ENCODE data around the gene ACSL5. TPM values are rescaled to one million over a fixed set of nuclear protein-coding genes. Genes with fewer than 3 reads are reported as not detected.

Gene ACSL5
- total RNA-seq, 1 experiment from 2014 or later, result 63.6 TPM

GRCh38 chr10:112346774-112347173, 27.1 kb upstream of the ACSL5 start:
- Histone ChIP-seq H2AFZ (ENCODE audit: low read length) (no peak overlapping the region), H3K27ac (ENCODE audit: low read length) (no peak overlapping the region), H3K9me3 (ENCODE audit: low read length) (no peaks in the 10 kb centered on the region), H3K4me1 (ENCODE audit: low read length) (peaks cover 11% of the 10 kb centered on the region), H3K4me2 (ENCODE audit: low read depth, low read length, poor library complexity, severe bottlenecking) (no peak overlapping the region), H3K4me3 (ENCODE audit: low read length) (no peak overlapping the region), H3K36me3 (ENCODE audit: insufficient read depth, low read length) (no peaks in the 10 kb centered on the region), H3K79me2 (ENCODE audit: low read length) (no peaks in the 10 kb centered on the region), H3K27me3 (ENCODE audit: low read length) (no peaks in the 10 kb centered on the region), H4K20me1 (ENCODE audit: insufficient read depth, low read depth, low read length) (no peaks in the 10 kb centered on the region), H3K9me2 (replicated peaks; ENCODE audit: insufficient read depth, low read length) (no peaks in the 10 kb centered on the region), H3K9ac (ENCODE audit: low read length) (no peak overlapping the region)
- no peak for DNase-seq

- Histone ChIP-seq H3K9me2 (replicated peaks; ENCODE audit: insufficient read depth, low read length) (no peaks in the 10 kb centered on the region), H3K9me3 (ENCODE audit: low read length) (no peaks in the 10 kb centered on the region), H3K4me2 (ENCODE audit: low read depth, low read length, poor library complexity, severe bottlenecking) (no peak overlapping the region), H3K9ac (ENCODE audit: low read length) (no peak overlapping the region), H2AFZ (ENCODE audit: low read length) (no peak overlapping the region), H3K27me3 (ENCODE audit: low read length) (no peaks in the 10 kb centered on the region), H3K4me3 (ENCODE audit: low read length) (no peak overlapping the region), H3K4me1 (ENCODE audit: low read length) (peaks cover 11% of the 10 kb centered on the region), H3K27ac (ENCODE audit: low read length) (no peak overlapping the region), H3K79me2 (ENCODE audit: low read length) (no peaks in the 10 kb centered on the region), H4K20me1 (ENCODE audit: insufficient read depth, low read depth, low read length) (no peaks in the 10 kb centered on the region), H3K36me3 (ENCODE audit: insufficient read depth, low read length) (no peaks in the 10 kb centered on the region)
- no peak for DNase-seq
These were observed 25.9 kb upstream of the ACSL5 start for GRCh38 chr10:112347709-112348671.

- Histone ChIP-seq H3K27ac (ENCODE audit: low read length) (no peak overlapping the region), H3K79me2 (ENCODE audit: low read length) (no peaks in the 10 kb centered on the region), H3K4me1 (ENCODE audit: low read length) (peaks cover 11% of the 10 kb centered on the region), H4K20me1 (ENCODE audit: insufficient read depth, low read depth, low read length) (no peaks in the 10 kb centered on the region), H3K9ac (ENCODE audit: low read length) (no peak overlapping the region), H3K9me3 (ENCODE audit: low read length) (no peaks in the 10 kb centered on the region), H3K36me3 (ENCODE audit: insufficient read depth, low read length) (no peaks in the 10 kb centered on the region), H3K27me3 (ENCODE audit: low read length) (no peaks in the 10 kb centered on the region), H3K4me3 (ENCODE audit: low read length) (no peak overlapping the region), H2AFZ (ENCODE audit: low read length) (no peak overlapping the region), H3K9me2 (replicated peaks; ENCODE audit: insufficient read depth, low read length) (no peaks in the 10 kb centered on the region), H3K4me2 (ENCODE audit: low read depth, low read length, poor library complexity, severe bottlenecking) (no peak overlapping the region)
- no peak for DNase-seq
These were observed 25.2 kb upstream of the ACSL5 start for GRCh38 chr10:112348759-112349158.

GRCh38 chr10:112349521-112350085, 24.3 kb upstream of the ACSL5 start:
- H3K4me1 ChIP-seq (ENCODE audit: low read length), result peaks cover 11% of the 10 kb centered on the region
- H3K27ac ChIP-seq (ENCODE audit: low read length), result no peak overlapping the region
- H2AFZ ChIP-seq (ENCODE audit: low read length), result no peak overlapping the region
- no peaks in the 10 kb centered on the region for H3K79me2 ChIP-seq (ENCODE audit: low read length)
- H3K9me3 ChIP-seq (ENCODE audit: low read length), result no peaks in the 10 kb centered on the region
- no peaks in the 10 kb centered on the region for H3K27me3 ChIP-seq (ENCODE audit: low read length)
- H3K4me3 ChIP-seq (ENCODE audit: low read length), result no peak overlapping the region
- H3K9ac ChIP-seq (ENCODE audit: low read length), result no peak overlapping the region
- no peaks in the 10 kb centered on the region for H4K20me1 ChIP-seq (ENCODE audit: insufficient read depth, low read depth, low read length)
- H3K36me3 ChIP-seq (ENCODE audit: insufficient read depth, low read length), result no peaks in the 10 kb centered on the region
- no peak overlapping the region for H3K4me2 ChIP-seq (ENCODE audit: low read depth, low read length, poor library complexity, severe bottlenecking)
- H3K9me2 ChIP-seq (replicated peaks; ENCODE audit: insufficient read depth, low read length), result no peaks in the 10 kb centered on the region
- DNase-seq, result no peak

- Histone ChIP-seq H3K4me1 (ENCODE audit: low read length) (peaks cover 11% of the 10 kb centered on the region), H3K27me3 (ENCODE audit: low read length) (no peaks in the 10 kb centered on the region), H3K4me2 (ENCODE audit: low read depth, low read length, poor library complexity, severe bottlenecking) (no peak overlapping the region), H2AFZ (ENCODE audit: low read length) (no peak overlapping the region), H3K4me3 (ENCODE audit: low read length) (no peak overlapping the region), H3K9me3 (ENCODE audit: low read length) (no peaks in the 10 kb centered on the region), H3K79me2 (ENCODE audit: low read length) (no peaks in the 10 kb centered on the region), H3K9me2 (replicated peaks; ENCODE audit: insufficient read depth, low read length) (no peaks in the 10 kb centered on the region), H4K20me1 (ENCODE audit: insufficient read depth, low read depth, low read length) (no peaks in the 10 kb centered on the region), H3K36me3 (ENCODE audit: insufficient read depth, low read length) (no peaks in the 10 kb centered on the region), H3K27ac (ENCODE audit: low read length) (no peak overlapping the region), H3K9ac (ENCODE audit: low read length) (no peak overlapping the region)
- peak; percentile 50 for DNase-seq
These were observed 22.8 kb upstream of the ACSL5 start for GRCh38 chr10:112351146-112351545.

- Histone ChIP-seq H3K9ac (ENCODE audit: low read length) (no peak overlapping the region), H4K20me1 (ENCODE audit: insufficient read depth, low read depth, low read length) (no peaks in the 10 kb centered on the region), H3K79me2 (ENCODE audit: low read length) (no peaks in the 10 kb centered on the region), H3K9me3 (ENCODE audit: low read length) (no peaks in the 10 kb centered on the region), H3K9me2 (replicated peaks; ENCODE audit: insufficient read depth, low read length) (no peaks in the 10 kb centered on the region), H2AFZ (ENCODE audit: low read length) (no peak overlapping the region), H3K36me3 (ENCODE audit: insufficient read depth, low read length) (no peaks in the 10 kb centered on the region), H3K27me3 (ENCODE audit: low read length) (no peaks in the 10 kb centered on the region), H3K27ac (ENCODE audit: low read length) (no peak overlapping the region), H3K4me3 (ENCODE audit: low read length) (no peak overlapping the region), H3K4me1 (ENCODE audit: low read length) (peaks cover 11% of the 10 kb centered on the region), H3K4me2 (ENCODE audit: low read depth, low read length, poor library complexity, severe bottlenecking) (no peak overlapping the region)
- DNase-seq, result no peak
These were observed 21.9 kb upstream of the ACSL5 start for GRCh38 chr10:112352044-112352443.

- no peaks in the 10 kb centered on the region for H3K79me2 ChIP-seq (ENCODE audit: low read length)
- no peak overlapping the region for H3K9ac ChIP-seq (ENCODE audit: low read length)
- H3K9me3 ChIP-seq (ENCODE audit: low read length), result no peaks in the 10 kb centered on the region
- H3K4me1 ChIP-seq (ENCODE audit: low read length), result peaks cover 5% of the 10 kb centered on the region
- H3K4me3 ChIP-seq (ENCODE audit: low read length), result no peak overlapping the region
- no peaks in the 10 kb centered on the region for H3K36me3 ChIP-seq (ENCODE audit: insufficient read depth, low read length)
- no peak overlapping the region for H2AFZ ChIP-seq (ENCODE audit: low read length)
- H3K4me2 ChIP-seq (ENCODE audit: low read depth, low read length, poor library complexity, severe bottlenecking), result no peak overlapping the region
- H3K27me3 ChIP-seq (ENCODE audit: low read length), result no peaks in the 10 kb centered on the region
- no peaks in the 10 kb centered on the region for H4K20me1 ChIP-seq (ENCODE audit: insufficient read depth, low read depth, low read length)
- H3K27ac ChIP-seq (ENCODE audit: low read length), result no peak overlapping the region
- DNase-seq, result no peak
- H3K9me2 ChIP-seq (replicated peaks; ENCODE audit: insufficient read depth, low read length), result no peaks in the 10 kb centered on the region
These were observed 20.9 kb upstream of the ACSL5 start for GRCh38 chr10:112353046-112353445.

- Histone ChIP-seq H3K4me2 (ENCODE audit: low read depth, low read length, poor library complexity, severe bottlenecking) (no peak overlapping the region), H2AFZ (ENCODE audit: low read length) (no peak overlapping the region)
These were observed 17.2 kb upstream of the ACSL5 start for GRCh38 chr10:112356686-112357085.

More at GRCh38 chr10:112356686-112357085, 17.2 kb upstream of the ACSL5 start:
- no peak overlapping the region for H3K9ac ChIP-seq (ENCODE audit: low read length)
- H3K4me3 ChIP-seq (ENCODE audit: low read length), result no peak overlapping the region
- no peaks in the 10 kb centered on the region for H3K79me2 ChIP-seq (ENCODE audit: low read length)
- H3K27ac ChIP-seq (ENCODE audit: low read length), result no peak overlapping the region
- no peaks in the 10 kb centered on the region for H3K27me3 ChIP-seq (ENCODE audit: low read length)
- no peaks in the 10 kb centered on the region for H3K9me3 ChIP-seq (ENCODE audit: low read length)
- H4K20me1 ChIP-seq (ENCODE audit: insufficient read depth, low read depth, low read length), result no peaks in the 10 kb centered on the region
- no peaks in the 10 kb centered on the region for H3K36me3 ChIP-seq (ENCODE audit: insufficient read depth, low read length)
- no peaks in the 10 kb centered on the region for H3K9me2 ChIP-seq (replicated peaks; ENCODE audit: insufficient read depth, low read length)
- no peaks in the 10 kb centered on the region for H3K4me1 ChIP-seq (ENCODE audit: low read length)
- DNase-seq, result no peak
